K562 (cell line): ENCODE results near the gene DCST1. TPM values are rescaled to one million over a fixed set of nuclear protein-coding genes. Genes with fewer than 3 reads are reported as not detected.
A peak's percentile ranks its signal among the peaks of the same experiment; 100 is the strongest.

Source experiments
- ADNP ChIP-seq: fragments of 200-800 bp; sonication (Bioruptor generic); IDR thresholded peaks from 2 replicates; pipeline ENCODE4 v1.6.1; 2016; ENCODE audit warnings: missing genetic modification characterization, missing compliant biosample characterization
- ARID3A ChIP-seq: IDR thresholded peaks from 2 replicates; pipeline ENCODE4 v1.6.1; 2012; ENCODE audit warnings: low read depth, low read length, improper control_type of control experiment, borderline replicate concordance
- ASH1L ChIP-seq: fragments of 450-650 bp; IDR thresholded peaks from 2 replicates; pipeline ENCODE4 v1.6.1; 2018; ENCODE audit warnings: borderline replicate concordance, mild to moderate bottlenecking, low read depth; ENCODE audit not compliant: partially characterized antibody
- GABPB1 ChIP-seq: sonication (generic); formaldehyde crosslinking; IDR thresholded peaks from 2 replicates; pipeline ENCODE4 v1.8.0; 2022; ENCODE audit warnings: mild to moderate bottlenecking, missing genetic modification reagents
- HDAC1 ChIP-seq, 2 experiments: fragments of 450-650 bp; IDR thresholded peaks; 2 replicates each; pipeline ENCODE4 v1.6.1; 2016 to 2017; ENCODE audit warnings: inconsistent platforms in 1 of 2, mild to moderate bottlenecking in 1 of 2, moderate library complexity in 1 of 2
- LEF1 ChIP-seq: fragments of 450-650 bp; IDR thresholded peaks from 2 replicates; pipeline ENCODE4 v1.6.1; 2016; ENCODE audit warnings: mild to moderate bottlenecking
- PML ChIP-seq: IDR thresholded peaks from 2 replicates; pipeline ENCODE4 v1.6.1; 2012; ENCODE audit warnings: low read length, inconsistent platforms
- SPI1 ChIP-seq: IDR thresholded peaks from 2 replicates; pipeline ENCODE4 v1.6.1; 2011; ENCODE audit warnings: low read depth, low read length, control low read depth, borderline replicate concordance
- ZBTB40 ChIP-seq, 2 experiments: fragments of 450-650 bp in 1 of 2; sonication (generic) in 1 of 2; formaldehyde crosslinking in 1 of 2; IDR thresholded peaks; 2 replicates each; pipeline versions ENCODE4 v1.7.1 to v1.9.0; 2016 to 2022; ENCODE audit warnings: inconsistent platforms in 1 of 2, mild to moderate bottlenecking in 1 of 2, missing genetic modification reagents in 1 of 2
- ZKSCAN1 ChIP-seq: fragments of 150-350 bp; IDR thresholded peaks from 2 replicates; pipeline ENCODE4 v1.6.1; 2016; ENCODE audit warnings: low read depth, low read length
- ZNF512 ChIP-seq: IDR thresholded peaks from 2 replicates; pipeline ENCODE4 v1.6.1; 2016; ENCODE audit warnings: missing genetic modification characterization, missing compliant biosample characterization
- polyA plus RNA-seq, 8 experiments: library from polyadenylated mRNA; depleted of rRNA in 4 of 8; stranded (reverse) in 5 of 8; unstranded in 3 of 8; fragments of >200 nt; fragmentation: Nextera tagmentation in 2 of 8; fragmentation: Illumina TruSeq in 1 of 8; extraction: Ambion mirVana in 2 of 8; extraction: Trizol in 1 of 8; gene quantifications; 2 replicates each; pipeline versions ENCODE4 v1.2.1 to v1.2.3, GENCODE V29; 2011 to 2014; ENCODE audit warnings: inconsistent platforms in 1 of 8, missing spikeins in 1 of 8
- total RNA-seq, 7 experiments: library from RNA; depleted of rRNA in 6 of 7; stranded (reverse); fragments of >200 nt in 6 of 7; fragmentation: Illumina TruSeq in 2 of 7; extraction: Trizol in 2 of 7; gene quantifications; 2 replicates each; pipeline versions ENCODE4 v1.2.1 to v1.2.3, GENCODE V29; 2011 to 2021; ENCODE audit warnings: low replicate concordance in 1 of 7
- TF ChIP-seq, protein P1 (sequence below): fragments of 250-450 bp; sonication (Bioruptor Pico); IDR thresholded peaks from 2 replicates; pipeline ENCODE4 v1.8.0; 2021; ENCODE audit warnings: mild to moderate bottlenecking, moderate library complexity

The DCST1 gene
- total and polyA plus RNA-seq, 9 of the 15 experiments (the other 6 are each of a cell fraction or from before 2014, with no cell fraction given) = not detected

DNA sequence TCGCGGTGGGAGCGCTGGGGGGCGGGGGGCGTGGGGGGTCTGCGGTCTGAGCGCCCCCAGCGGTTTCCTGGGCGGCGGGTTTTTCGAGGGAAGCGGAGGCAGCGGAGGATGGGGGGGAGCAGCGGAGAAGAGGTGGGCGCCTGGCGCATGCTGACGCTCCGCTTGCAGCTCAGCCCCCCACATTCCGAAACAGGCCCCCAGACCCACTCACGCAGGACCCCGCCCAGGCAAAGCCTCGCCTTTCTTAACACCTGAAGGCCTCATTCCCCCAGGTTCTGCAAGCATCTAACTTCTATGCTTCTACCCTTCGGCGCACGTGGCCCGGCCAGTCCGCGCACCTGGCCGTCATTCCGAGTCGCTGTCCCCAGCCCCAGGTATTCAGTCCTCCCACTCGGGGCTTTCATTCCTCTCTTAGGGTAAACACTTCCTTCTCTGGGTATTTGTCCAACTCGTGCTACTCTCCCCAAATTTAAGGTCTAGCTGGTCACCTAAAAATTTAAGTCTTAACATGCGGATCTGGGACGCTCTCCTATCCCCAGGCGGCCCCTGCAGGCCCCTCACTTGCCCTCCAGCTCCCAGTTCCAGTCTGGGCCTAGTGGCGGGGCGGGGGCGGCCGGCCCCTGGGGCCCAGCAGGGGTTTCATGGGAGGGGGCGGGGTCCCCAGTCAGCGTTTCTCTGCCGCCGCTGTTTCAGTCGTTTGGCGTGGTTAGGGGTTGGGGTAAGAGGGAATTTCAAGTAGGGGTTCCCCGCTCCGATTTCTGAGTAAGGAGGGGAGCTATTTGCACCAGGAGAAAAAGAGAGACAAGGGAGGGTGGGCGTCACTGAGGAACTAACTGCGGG lies 33.8 kb upstream of the DCST1 start (continued):
- 0 out of 2 replicates have a peak, but pooled peaks have one; percentile 31 for TF ChIP-seq ZBTB40 (IDR thresholded peaks at IDR 0.05)
- TF ChIP-seq ZBTB40 (CRISPR knock-in tag; IDR thresholded peaks at IDR 0.05) = no peak
- no peak for TF ChIP-seq ASH1L
- TF ChIP-seq ADNP (tag) = no peak
- no peak for TF ChIP-seq ZNF512 (tag)
- TF ChIP-seq HDAC1 (IDR thresholded peaks at IDR 0.05) = 0 out of 4 replicates have a peak, but pooled peaks of 1 of the 2 experiments have one; percentile 39
- peak; percentile 15; the same call in 1 of the 2 replicates for TF ChIP-seq PML
- peak; percentile 79 for TF ChIP-seq LEF1
- TF ChIP-seq ARID3A = no peak
- no peak for TF ChIP-seq ZKSCAN1
- TF ChIP-seq GABPB1 (CRISPR knock-in tag) = peak; percentile 5; the same call in 1 of the 2 replicates
- TF ChIP-seq, protein P1, sequence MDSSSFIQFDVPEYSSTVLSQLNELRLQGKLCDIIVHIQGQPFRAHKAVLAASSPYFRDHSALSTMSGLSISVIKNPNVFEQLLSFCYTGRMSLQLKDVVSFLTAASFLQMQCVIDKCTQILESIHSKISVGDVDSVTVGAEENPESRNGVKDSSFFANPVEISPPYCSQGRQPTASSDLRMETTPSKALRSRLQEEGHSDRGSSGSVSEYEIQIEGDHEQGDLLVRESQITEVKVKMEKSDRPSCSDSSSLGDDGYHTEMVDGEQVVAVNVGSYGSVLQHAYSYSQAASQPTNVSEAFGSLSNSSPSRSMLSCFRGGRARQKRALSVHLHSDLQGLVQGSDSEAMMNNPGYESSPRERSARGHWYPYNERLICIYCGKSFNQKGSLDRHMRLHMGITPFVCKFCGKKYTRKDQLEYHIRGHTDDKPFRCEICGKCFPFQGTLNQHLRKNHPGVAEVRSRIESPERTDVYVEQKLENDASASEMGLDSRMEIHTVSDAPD (CRISPR knock-in tag) = no peak
- no peak for TF ChIP-seq SPI1
